OCI-LY7 (cell line): Measurements from ENCODE around the gene MAPK8IP1. TPM values are rescaled to one million over a fixed set of nuclear protein-coding genes. Genes with fewer than 3 reads are reported as not detected.
A peak's percentile ranks its signal among the peaks of the same experiment; 100 is the strongest.

ENCODE experiments used
- BruUV-seq: library from RNA; stranded (reverse); fragments of 400-500 nt; replicated peaks from 2 replicates; lab custom pipeline; 2021; lab: Mats Ljungman, UMichigan
- CTCF ChIA-PET: fragments of 300-600 bp; sonication (Branson Sonifier 250); formaldehyde crosslinking; loops from one replicate; lab custom pipeline; 2022; ENCODE audit warnings: antibody characterized with exemption; ENCODE audit not compliant: unreplicated experiment; lab: Charles Lee
- POLR2A ChIA-PET: fragments of 300-600 bp; sonication (Branson Sonifier 250); formaldehyde crosslinking; loops from one replicate; lab custom pipeline; 2022; ENCODE audit warnings: antibody characterized with exemption; lab: Charles Lee
- DNase-seq: peaks from one replicate; pipeline ENCODE4 v3.0.0-alpha.2; 2015; ENCODE audit warnings: low spot score
- H2AFZ ChIP-seq: fragments of 200-600 bp; sonication (generic), shearing (Covaris generic); 2 replicates; pipeline ENCODE4 v1.6.1; 2014; ENCODE audit warnings: mild to moderate bottlenecking, antibody characterized with exemption, low read length, moderate library complexity
- H3K27ac ChIP-seq: fragments of 200-600 bp; sonication (generic); 2 replicates; pipeline ENCODE4 v1.5.1; 2014; ENCODE audit warnings: mixed run types, low read depth, mild to moderate bottlenecking, moderate library complexity, low read length, inconsistent platforms; ENCODE audit not compliant: poor library complexity, severe bottlenecking
- H3K36me3 ChIP-seq: fragments of 200-600 bp; sonication (generic); 2 replicates; pipeline ENCODE4 v1.6.1; 2014; ENCODE audit warnings: mild to moderate bottlenecking, antibody characterized with exemption, low read length, moderate library complexity, mixed read lengths; ENCODE audit not compliant: insufficient read depth
- H3K4me1 ChIP-seq: fragments of 200-600 bp; sonication (generic); 2 replicates; pipeline ENCODE4 v1.5.1; 2014; ENCODE audit warnings: mild to moderate bottlenecking, low read length; ENCODE audit not compliant: insufficient read depth, poor library complexity, severe bottlenecking
- H3K4me2 ChIP-seq: fragments of 200-600 bp; sonication (generic); 2 replicates; pipeline ENCODE4 v1.6.1; 2014; ENCODE audit warnings: mild to moderate bottlenecking, low read length
- H3K4me3 ChIP-seq: fragments of 200-600 bp; sonication (generic); 2 replicates; pipeline ENCODE4 v1.5.1; 2014; ENCODE audit warnings: mild to moderate bottlenecking, low read depth, low read length; ENCODE audit not compliant: poor library complexity, severe bottlenecking
- H3K79me2 ChIP-seq: fragments of 200-600 bp; sonication (generic); 2 replicates; pipeline ENCODE4 v1.6.1; 2016; ENCODE audit warnings: low read depth, mild to moderate bottlenecking, low read length, moderate library complexity, mixed read lengths; ENCODE audit not compliant: insufficient read depth
- H3K9me2 ChIP-seq: fragments of 200-600 bp; sonication (generic); 2 replicates; pipeline ENCODE4 v1.6.1; 2016; ENCODE audit warnings: mild to moderate bottlenecking, low read length, mixed read lengths; ENCODE audit not compliant: insufficient read depth
- H3K9me3 ChIP-seq: fragments of 200-600 bp; sonication (generic); 2 replicates; pipeline ENCODE4 v1.6.1; 2014; ENCODE audit warnings: mild to moderate bottlenecking, mixed run types, low read length, mixed read lengths
- H4K20me1 ChIP-seq: fragments of 200-600 bp; sonication (generic); 2 replicates; pipeline ENCODE4 v1.6.1; 2014; ENCODE audit warnings: mild to moderate bottlenecking, antibody characterized with exemption, low read length, moderate library complexity, mixed read lengths; ENCODE audit not compliant: insufficient read depth
- EZH2phosphoT487 ChIP-seq: fragments of 200-600 bp; sonication (generic); IDR thresholded peaks from 2 replicates; pipeline ENCODE4 v1.6.1; 2018; ENCODE audit warnings: low read depth, borderline replicate concordance, mild to moderate bottlenecking, mixed run types, antibody characterized with exemption, low read length, moderate library complexity, mixed read lengths
- intact Hi-C: fragments of 100-400 bp; cut with micrococcal nuclease; formaldehyde crosslinking; loops from one replicate; pipeline ENCODE4 v1.10.0; 2022; ENCODE audit not compliant: unreplicated experiment
- total RNA-seq, 2 experiments: library from RNA; depleted of rRNA in 1 of 2; stranded (reverse); fragments of >200 nt in 1 of 2; shearing (Covaris generic) in 1 of 2; gene quantifications; 2 replicates each; pipeline ENCODE4 v1.2.3, GENCODE V29; 2014 to 2022
- TF ChIP-seq, protein P1 (sequence below): fragments of 200-600 bp; sonication (generic); conservative IDR thresholded peaks from 2 replicates; pipeline ENCODE4 v1.5.1; 2014; ENCODE audit warnings: mild to moderate bottlenecking, antibody characterized with exemption, low read length, moderate library complexity, mixed read lengths

MAPK8IP1 gene
- total RNA-seq, 2 experiments from 2014 or later = 2.2 TPM

DNA sequence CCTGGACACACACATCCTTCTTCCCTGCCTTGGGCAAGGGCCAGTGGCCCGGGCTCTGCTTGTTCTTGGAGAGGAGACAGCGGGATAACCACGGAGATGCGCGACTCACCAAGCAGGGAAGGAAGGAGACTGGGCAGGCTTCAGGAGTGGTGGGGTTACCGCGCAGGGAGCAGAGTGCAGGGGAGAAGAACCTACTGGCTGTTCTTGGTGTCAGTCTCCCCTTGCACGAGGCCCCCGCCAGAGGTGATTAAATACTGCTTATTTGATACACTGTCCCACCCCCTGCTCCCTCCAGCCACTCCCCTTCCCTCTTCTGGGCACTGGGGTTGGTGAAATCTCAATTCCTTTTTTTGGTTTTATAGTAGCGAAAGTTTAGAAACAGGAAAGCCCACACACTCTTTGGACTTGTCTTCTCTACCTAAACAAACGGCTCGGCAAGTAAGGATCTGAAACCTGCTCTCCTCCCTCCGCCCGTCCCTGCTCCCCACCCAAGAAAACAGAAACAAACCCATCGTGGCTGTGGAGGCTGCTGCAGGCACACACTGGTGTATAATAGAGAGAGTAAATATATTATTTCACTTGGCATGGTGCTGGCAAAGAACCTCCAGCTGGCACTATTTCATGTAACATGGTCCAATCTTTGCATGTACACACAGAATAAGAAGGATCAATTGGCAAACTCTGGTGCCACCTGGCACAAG, 47.8 kb downstream of the MAPK8IP1 start:
- ChIA-PET CTCF (no interaction called here), POLR2A (interaction anchor here (0.6 to 0.8 kb wide), 3 partner anchors 73 to 99 kb away, joined by 3 read pairs; no protein-coding TSS in a partner anchor)
- H3K9me2 ChIP-seq = no peaks in the 10 kb centered on the region
- H3K4me3 ChIP-seq = peak overlapping the region; percentile 72
- no TSS peak for BruUV-seq
- DNase-seq = peak; percentile 89
- intact Hi-C loops = loop anchor here (1.0 to 2.0 kb wide), 2 partner anchors 85 to 90 kb away; no protein-coding TSS in a partner anchor
- H4K20me1 ChIP-seq = no peaks in the 10 kb centered on the region
- H3K4me2 ChIP-seq = peak overlapping the region; percentile 86
- H3K4me1 ChIP-seq = peaks cover 87% of the 10 kb centered on the region
- H3K9me3 ChIP-seq = no peaks in the 10 kb centered on the region
- no peak overlapping the region for H2AFZ ChIP-seq
- H3K27ac ChIP-seq = peak overlapping the region; percentile 95
- peaks cover 19% of the 10 kb centered on the region for H3K79me2 ChIP-seq
- no peak for TF ChIP-seq EZH2phosphoT487
- H3K36me3 ChIP-seq = peaks cover 32% of the 10 kb centered on the region

DNA sequence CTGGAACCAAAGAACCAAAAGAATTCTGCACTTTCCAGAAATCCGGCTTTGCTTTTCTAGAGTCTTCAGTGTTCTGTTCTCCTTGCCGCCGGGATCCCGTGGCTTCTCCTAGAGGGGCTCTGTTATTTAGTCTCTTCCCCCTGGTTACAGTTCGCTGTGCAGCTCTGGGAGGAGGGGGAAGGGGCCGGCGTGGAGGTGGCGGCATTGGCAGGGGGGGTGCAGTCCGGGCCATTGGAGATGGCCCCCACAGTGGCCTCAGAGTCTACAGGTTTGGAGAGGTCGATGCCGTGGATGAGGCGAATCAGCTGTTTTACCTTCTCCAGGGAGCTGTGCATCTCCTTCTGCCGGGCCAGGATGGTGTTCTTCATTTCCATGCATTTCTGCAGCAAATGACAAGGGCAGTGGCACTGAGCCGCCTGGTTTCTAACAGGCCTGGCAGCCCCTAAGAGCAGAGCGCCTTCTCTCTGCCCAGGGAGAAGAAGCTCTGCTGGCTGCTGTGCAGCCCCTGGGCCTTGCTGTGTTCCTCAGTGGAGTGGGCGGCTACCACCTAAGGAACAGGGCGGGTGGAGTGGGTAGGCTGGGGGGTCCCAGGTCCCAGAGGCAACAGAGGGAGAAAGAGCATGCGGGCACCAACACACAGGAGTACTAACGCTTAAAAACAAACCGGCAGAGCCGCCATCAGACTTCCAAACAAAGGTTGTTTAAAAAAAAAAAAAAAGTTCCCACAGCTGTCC, 48.6 kb downstream of the MAPK8IP1 start:
- Histone ChIP-seq H3K36me3 (peaks cover 32% of the 10 kb centered on the region), H3K4me2 (peak overlapping the region; percentile 86), H3K9me3 (no peaks in the 10 kb centered on the region), H2AFZ (no peak overlapping the region), H3K4me1 (peaks cover 89% of the 10 kb centered on the region), H3K9me2 (no peaks in the 10 kb centered on the region), H3K27ac (peak overlapping the region; percentile 95), H4K20me1 (no peaks in the 10 kb centered on the region), H3K79me2 (peaks cover 19% of the 10 kb centered on the region), H3K4me3 (peak overlapping the region; percentile 72)
- POLR2A ChIA-PET = no interaction called here
- CTCF ChIA-PET = no interaction called here
- intact Hi-C loops = loop anchor here (1.0 to 2.0 kb wide), 2 partner anchors 86 to 91 kb away; no protein-coding TSS in a partner anchor
- no peak for TF ChIP-seq EZH2phosphoT487
- TF ChIP-seq, protein P1, sequence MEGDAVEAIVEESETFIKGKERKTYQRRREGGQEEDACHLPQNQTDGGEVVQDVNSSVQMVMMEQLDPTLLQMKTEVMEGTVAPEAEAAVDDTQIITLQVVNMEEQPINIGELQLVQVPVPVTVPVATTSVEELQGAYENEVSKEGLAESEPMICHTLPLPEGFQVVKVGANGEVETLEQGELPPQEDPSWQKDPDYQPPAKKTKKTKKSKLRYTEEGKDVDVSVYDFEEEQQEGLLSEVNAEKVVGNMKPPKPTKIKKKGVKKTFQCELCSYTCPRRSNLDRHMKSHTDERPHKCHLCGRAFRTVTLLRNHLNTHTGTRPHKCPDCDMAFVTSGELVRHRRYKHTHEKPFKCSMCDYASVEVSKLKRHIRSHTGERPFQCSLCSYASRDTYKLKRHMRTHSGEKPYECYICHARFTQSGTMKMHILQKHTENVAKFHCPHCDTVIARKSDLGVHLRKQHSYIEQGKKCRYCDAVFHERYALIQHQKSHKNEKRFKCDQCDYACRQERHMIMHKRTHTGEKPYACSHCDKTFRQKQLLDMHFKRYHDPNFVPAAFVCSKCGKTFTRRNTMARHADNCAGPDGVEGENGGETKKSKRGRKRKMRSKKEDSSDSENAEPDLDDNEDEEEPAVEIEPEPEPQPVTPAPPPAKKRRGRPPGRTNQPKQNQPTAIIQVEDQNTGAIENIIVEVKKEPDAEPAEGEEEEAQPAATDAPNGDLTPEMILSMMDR = no peak
- BruUV-seq = no TSS peak
- no peak for DNase-seq

DNA sequence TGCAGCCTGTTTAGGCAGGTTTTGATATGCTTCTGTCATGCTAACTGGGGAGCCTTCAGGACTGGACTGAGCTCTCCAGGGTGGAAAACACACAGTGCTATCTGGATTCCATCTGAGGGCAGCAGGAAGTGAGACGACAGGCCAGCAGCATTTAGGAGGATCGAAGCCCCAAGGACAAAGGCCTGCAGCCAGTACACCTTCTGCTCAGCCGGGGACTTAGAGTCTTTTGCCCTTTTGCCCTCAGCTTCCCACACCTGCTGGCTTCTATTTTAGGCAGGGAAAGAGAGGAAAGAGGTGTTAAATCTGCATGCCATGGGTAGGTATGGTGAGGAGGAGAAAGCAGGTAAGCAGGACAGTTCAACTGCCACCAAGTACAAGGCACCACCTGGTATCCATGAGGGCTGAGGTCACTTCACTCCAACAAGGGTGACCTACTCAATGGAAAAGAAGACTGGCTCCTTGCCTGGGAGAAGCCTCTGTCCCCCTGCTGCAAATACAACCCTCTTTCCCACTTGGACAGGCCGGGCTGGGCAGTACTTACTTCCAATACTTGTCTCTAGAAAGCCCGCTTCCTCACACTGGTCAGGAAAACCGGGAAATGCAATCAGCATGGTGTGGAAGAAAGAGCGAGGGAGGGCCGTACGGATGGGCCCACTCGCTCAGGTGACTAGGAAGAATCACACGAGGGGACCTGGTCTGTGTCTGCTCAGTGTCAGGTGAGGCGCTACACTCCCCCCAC, 49.3 kb downstream of the MAPK8IP1 start:
- ChIA-PET CTCF (no interaction called here), POLR2A (no interaction called here)
- peaks cover 89% of the 10 kb centered on the region for H3K4me1 ChIP-seq
- H3K36me3 ChIP-seq = peaks cover 32% of the 10 kb centered on the region
- H3K4me3 ChIP-seq = no peak overlapping the region
- H3K4me2 ChIP-seq = peak overlapping the region; percentile 86
- BruUV-seq = no TSS peak
- H3K9me3 ChIP-seq = no peaks in the 10 kb centered on the region
- no peak overlapping the region for H2AFZ ChIP-seq
- peak overlapping the region; percentile 95 for H3K27ac ChIP-seq
- TF ChIP-seq, protein P1 = no peak
- TF ChIP-seq EZH2phosphoT487 = no peak
- intact Hi-C loops = no loop called here
- peaks cover 19% of the 10 kb centered on the region for H3K79me2 ChIP-seq
- no peaks in the 10 kb centered on the region for H4K20me1 ChIP-seq
- no peaks in the 10 kb centered on the region for H3K9me2 ChIP-seq
- DNase-seq = no peak
